Renal cortex interstitium (tissue), 11 donors: ENCODE results near the gene VPS8. TPM values are rescaled to one million over a fixed set of nuclear protein-coding genes. Genes with fewer than 3 reads are reported as not detected.

Experiments
- DNase-seq, 11 donors: peaks; one replicate each; pipeline ENCODE4 v3.0.0-alpha.2; 2013; ENCODE audit warnings: low read depth in 9 of 11, low spot score in 4 of 11; ENCODE audit errors: extremely low read depth in 1 of 11
- polyA plus RNA-seq, 3 donors: library from polyadenylated mRNA; unstranded; fragments of 120-200 nt; gene quantifications; one replicate each; pipeline ENCODE4 v1.2.1, GENCODE V29; 2013; ENCODE audit not compliant: insufficient read length in 3 of 3

VPS8 gene
- polyA plus RNA-seq, 3 donors = 37.2 to 48.4 (median 48.0) TPM

DNA sequence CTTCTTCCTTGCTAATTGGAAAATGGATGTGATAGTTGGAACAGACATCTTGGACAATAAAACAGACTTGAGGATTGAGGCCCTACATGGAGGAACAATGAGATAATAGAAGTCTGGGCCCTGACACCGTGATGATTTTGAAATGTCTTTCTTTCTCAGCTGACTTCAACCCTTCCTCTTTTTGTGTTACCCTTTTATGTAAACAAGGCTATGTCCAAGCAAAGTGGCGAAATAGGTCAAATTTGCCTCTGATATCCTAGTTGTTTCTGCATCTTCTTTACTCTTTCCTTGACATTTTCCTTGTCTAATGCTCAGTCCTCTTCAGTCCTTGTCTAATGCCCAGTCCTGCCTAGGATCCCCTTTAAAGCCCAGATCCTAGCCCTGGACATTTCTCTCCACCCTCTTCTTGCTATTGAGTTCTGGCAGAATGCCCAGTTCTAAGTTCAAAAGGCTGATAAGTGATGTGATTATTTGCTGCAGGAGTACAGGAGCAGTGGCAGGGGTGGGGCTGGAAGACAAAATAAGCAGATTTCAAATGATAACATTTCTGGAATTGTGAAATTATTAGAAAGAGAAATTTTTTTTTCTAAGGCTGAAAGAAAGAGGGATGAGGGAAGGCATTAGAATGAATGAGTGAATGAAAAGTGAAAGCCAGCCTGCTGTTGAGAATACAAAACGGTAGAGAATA is 6.5 kb upstream of the VPS8 start:
- no peak for DNase-seq

DNA sequence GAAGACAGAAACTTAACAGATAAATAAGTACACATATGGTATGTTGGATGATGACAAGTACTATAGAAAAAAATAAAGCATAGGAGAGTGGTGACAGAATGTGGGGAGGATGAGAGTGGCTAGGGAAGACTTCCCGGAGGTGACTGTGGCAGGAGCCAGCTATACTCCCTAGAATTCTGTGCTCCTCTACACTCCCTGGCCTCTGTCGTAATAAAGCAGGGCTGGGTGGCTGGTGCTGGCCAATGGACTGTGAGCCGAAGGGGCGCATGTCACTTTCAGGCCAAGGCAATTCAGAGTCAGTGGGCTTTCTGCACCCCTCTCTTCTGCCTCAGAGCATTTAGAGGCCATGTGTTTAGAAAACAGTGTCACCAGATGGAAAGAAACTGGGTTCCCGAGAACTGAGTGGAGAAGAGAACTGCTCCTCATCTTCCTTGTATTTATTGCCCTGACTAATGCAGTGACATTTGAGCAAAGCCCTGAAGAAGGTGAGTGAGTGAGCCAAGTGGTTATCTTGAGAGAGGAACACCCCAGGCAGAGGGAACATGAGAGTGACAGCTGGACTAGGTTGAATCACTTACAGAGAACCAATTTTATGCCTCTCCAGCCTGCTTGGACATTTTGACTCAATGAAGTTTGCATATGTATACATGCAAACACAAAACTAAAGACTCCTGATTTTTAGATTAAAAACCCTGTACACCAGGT is 5.2 kb upstream of the VPS8 start:
- DNase-seq = no peak

DNA sequence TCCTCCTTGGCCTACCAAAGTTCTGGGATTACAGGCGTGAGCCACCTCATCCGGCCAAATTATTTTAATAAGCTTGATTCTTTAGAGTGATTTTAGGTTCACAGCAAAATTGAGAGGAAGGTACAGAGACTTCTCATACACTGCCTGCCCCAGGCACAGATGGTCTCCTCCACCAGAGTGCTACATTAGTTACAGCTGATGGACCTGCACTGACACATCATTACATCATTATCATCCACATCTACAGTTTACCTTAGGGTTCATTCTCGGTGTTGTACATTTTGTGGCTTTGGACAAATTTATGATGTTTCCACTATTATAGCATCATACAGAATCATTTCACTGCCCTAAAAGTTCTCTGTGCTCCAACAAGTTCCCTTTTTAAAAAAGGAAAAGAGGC is 4.4 kb upstream of the VPS8 start:
- DNase-seq = no peak

DNA sequence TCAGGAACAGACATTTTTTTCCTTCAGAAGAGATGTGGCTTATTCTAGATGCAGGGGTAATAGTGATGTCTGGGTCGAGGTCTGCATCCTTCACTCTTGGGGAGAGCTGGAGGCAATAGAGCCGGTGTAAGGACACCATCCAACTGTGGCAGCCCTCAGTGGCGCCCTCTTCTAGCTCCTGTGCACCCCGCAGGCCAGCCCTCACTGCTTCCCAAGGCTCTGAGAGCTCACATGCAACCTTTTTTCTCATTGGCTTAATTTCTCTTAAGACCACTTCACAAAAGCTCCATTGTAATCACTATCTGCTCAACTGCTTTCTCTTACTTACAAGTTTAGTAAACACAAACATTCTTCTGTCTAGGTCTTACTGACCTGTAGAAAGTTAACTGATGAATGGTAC is 3.9 kb upstream of the VPS8 start:
- no peak for DNase-seq

DNA sequence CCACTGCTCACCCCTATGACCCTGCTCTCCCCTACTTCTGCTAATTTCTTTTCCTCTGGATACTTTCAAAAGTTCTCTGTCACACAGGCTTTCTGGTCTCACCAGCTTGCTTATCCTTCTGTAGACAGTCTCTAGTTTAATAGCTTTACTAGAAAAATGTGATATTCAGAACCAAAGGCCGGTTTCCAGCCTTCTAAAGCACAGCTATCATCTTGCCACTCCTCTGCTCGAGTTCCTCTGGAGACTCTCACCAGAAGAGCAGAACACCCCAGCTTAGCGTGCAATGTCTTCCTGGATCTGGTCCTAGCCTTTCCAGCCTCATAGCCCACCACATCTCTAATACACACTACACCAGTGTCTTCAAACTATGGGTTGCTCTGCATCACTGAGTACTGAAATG is 1.8 kb upstream of the VPS8 start:
- no peak for DNase-seq

DNA sequence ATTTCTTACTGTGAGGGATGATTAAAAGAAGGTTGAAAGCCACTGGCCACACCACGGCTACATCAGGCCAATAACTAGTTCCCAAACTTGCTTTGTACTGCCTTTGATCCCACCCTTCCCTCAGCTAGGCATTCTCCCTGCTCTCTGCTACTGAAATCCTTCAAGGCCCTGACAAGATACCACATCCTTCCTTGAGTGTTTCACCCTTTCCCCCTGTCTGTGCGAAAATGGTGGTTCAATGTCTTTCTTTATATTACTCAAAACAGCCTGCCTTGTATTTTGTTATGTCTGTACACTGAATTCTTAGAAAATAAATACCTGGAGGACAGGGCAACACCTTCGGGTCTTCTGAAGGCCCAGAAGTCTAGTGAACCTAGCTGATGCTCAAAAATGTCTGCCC is 932 bp upstream of the VPS8 start:
- no peak for DNase-seq

- no peak for DNase-seq
These were observed 335 bp upstream of the VPS8 start for GRCh38 chr3:184811663-184811998.

DNA sequence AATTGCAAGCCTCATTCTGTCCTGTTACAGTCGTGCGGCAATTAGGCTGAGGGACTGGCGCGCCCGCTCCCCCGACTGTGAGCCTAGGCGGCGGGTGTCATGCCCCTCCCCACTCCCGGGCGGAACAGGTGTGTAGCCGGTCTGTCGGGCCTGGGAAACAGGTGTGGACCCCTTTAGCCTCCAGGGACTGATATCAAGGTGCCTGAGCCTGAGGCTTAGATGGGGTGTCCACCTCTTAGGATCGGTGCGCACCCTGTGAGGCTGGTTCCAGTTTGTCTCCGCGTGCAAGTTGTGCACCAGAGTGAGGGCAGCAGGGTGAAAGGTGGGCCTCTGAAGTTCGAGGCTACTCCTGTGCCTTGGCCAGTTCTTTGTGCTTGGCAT is 686 bp downstream of the VPS8 start:
- no peak for DNase-seq

- DNase-seq = no peak
These were observed 1.4 kb downstream of the VPS8 start for GRCh38 chr3:184813357-184813756.

- no peak for DNase-seq
These were observed 2.2 kb downstream of the VPS8 start for GRCh38 chr3:184814214-184814613.

GRCh38 chr3:184815046-184815930 is 3.3 kb downstream of the VPS8 start:
- DNase-seq = no peak

GRCh38 chr3:184816614-184817013 is 4.6 kb downstream of the VPS8 start:
- no peak for DNase-seq

DNA sequence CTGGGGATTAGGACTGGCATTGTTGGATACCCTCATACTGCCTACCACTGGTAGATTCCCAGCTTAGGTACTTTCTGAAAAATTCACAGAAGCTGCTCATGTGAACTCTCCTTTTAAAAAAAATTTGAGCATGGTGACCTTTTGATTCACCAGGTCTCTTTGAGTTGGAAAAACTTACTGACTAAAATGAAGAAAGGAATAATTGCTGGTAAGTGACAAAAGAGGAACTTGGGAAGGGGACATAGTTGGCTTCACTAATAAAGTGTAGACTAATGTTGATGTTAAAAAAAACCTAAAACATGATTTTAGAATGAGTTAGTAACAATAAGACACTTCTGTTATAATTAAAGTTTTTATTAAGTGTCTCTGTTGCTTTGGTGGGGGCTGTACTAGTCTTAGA is 8.6 kb downstream of the VPS8 start:
- no peak for DNase-seq

- DNase-seq = no peak
These were observed 9.1 kb downstream of the VPS8 start for GRCh38 chr3:184821034-184821433.

DNA sequence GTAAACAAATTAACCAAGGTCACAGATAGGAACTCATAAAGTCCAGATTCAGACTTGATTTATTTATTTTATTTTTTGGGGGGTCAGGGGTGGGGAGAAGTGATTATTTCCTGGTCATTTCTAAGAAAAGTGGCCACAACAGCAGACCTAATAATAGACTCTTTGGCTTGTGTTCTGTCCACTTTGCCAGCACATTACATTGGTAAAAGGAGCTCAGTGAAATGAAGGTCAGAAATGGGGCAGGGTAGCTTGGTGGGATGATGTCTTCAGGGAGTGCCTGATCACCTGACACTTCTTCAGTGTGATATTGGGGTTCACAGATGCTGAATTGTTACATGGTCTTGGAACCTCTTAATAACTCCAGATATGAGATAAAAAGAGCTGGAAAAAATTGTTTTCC is 10.1 kb downstream of the VPS8 start:
- DNase-seq = no peak

- DNase-seq = no peak
These were observed 10.7 kb downstream of the VPS8 start for GRCh38 chr3:184822654-184823053.

DNA sequence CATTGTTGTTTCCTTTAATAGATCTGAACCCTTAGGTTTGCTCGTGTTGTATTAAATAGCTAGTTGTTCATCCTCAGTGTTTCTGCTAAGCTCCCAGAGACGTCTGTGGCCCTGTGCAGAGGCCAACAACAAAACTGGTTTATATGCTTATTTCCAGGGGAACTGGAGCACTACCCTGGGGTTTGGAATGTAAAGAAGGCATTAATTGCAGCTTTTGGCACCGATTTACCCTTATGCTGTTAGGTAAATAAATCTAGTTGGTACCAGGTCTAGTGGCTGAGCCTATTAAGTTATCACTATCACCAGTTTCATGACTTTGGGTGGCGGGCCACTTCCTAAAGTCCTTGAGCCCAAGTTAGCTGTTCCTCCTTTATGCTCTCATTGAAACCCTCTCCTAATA is 12.0 kb downstream of the VPS8 start:
- DNase-seq = no peak

DNA sequence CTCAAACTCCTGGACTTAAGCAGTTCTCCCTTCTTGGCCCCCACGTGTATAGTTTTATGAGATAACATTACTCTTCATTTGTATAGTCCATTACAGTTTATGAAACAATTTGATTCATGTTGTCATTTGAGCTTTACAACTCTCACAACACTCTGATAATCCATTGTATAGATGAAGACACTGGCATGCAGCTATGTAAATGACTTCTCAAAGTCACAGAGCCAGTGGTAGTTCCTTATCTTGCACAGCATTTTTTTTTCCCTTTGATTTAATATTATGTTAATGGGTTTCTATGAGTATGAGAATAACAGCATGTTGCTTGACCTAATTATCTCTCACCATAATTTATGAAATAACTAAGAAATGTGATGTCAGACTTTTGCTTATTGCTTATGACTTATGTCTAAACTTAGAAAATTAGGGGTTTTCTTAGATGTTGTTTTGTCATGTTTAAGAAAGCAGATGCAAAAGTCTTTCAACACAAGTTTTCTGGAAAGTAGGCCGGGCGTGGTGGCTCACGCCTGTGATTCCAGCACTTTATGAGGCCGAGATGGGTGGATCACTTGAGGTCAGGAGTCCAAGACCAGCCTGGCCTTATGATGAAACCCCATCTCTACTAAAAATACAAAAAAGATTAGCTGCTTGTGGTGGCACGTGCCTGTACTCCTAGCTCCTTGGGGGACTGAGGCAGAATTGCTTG is 13.3 kb downstream of the VPS8 start:
- no peak for DNase-seq

- no peak for DNase-seq
These were observed 15.6 kb downstream of the VPS8 start for GRCh38 chr3:184827572-184827971.

GRCh38 chr3:184832044-184832443 is 20.1 kb downstream of the VPS8 start:
- DNase-seq = no peak
